Psoas muscle (tissue), 8 donors: ENCODE data around the gene RPL29. TPM values are rescaled to one million over a fixed set of nuclear protein-coding genes. Genes with fewer than 3 reads are reported as not detected.

Source experiments
- ATAC-seq, 4 donors: fragments of 200-7000 bp; cut with Tn5 transposase; one replicate each; pipeline ENCODE4 v1.9.1; 2020; ENCODE audit warnings: moderate library complexity in 3 of 4, mild to moderate bottlenecking in 2 of 4
- DNase-seq, 2 donors: peaks; one replicate each; pipeline ENCODE4 v3.0.0-alpha.2; 2020
- H3K27ac ChIP-seq: fragments of 200-600 bp; one replicate; pipeline ENCODE4 v1.8.0; 2022
- H3K27me3 ChIP-seq, 3 donors: fragments of 200-600 bp in 1 of 3; one replicate each; pipeline versions ENCODE4 v1.6.1 to v1.8.0; 2013 to 2022; ENCODE audit warnings: low read length in 2 of 3, mild to moderate bottlenecking in 2 of 3, moderate library complexity in 1 of 3; ENCODE audit not compliant: insufficient read depth in 3 of 3
- H3K36me3 ChIP-seq, 2 donors: fragments of 200-600 bp in 1 of 2; one replicate each; pipeline versions ENCODE4 v1.6.1 to v1.8.0; 2013 to 2022; ENCODE audit warnings: low read depth in 1 of 2, mild to moderate bottlenecking in 1 of 2, moderate library complexity in 1 of 2; ENCODE audit not compliant: insufficient read depth in 1 of 2
- H3K4me1 ChIP-seq: fragments of 200-600 bp; one replicate; pipeline ENCODE4 v1.8.0; 2022
- H3K4me3 ChIP-seq: fragments of 200-600 bp; one replicate; pipeline ENCODE4 v1.8.0; 2022; ENCODE audit warnings: mild to moderate bottlenecking
- H3K9me3 ChIP-seq: fragments of 200-600 bp; one replicate; pipeline ENCODE4 v1.8.0; 2022
- WGBS, 3 donors: extraction: QIAGEN DNeasy Blood & Tissue Kit; methylation state at CpG; one replicate each; pipeline versions ENCODE4 v1.1.6 to v1.1.7; 2013; 5-methylcytosine and 5-hydroxymethylcytosine counted together
- intact Hi-C, 2 donors: fragments of 100-400 bp; cut with DNase I; formaldehyde crosslinking; loops; one replicate each; pipeline versions ENCODE4 v1.11.0 to v1.14.2; 2022
- polyA plus RNA-seq, 3 donors: library from polyadenylated mRNA; stranded (reverse); fragments of 200-250 nt; gene quantifications; one replicate each; pipeline ENCODE4 v1.2.3, GENCODE V29; 2013
- total RNA-seq, 4 donors: library from RNA; stranded (reverse); fragmentation: NEBNext Ultra II Directional in 2 of 4; extraction: Animal tissue kit (Norgen Biotek cat#: 25700) in 2 of 4; gene quantifications; one replicate each; pipeline versions ENCODE4 v1.2.1 to v1.2.4, GENCODE V29; 2021 to 2023
- TF ChIP-seq, protein P1 (sequence below): fragments of 200-600 bp; IDR thresholded peaks from one replicate; pipeline ENCODE4 v1.8.0; 2022; ENCODE audit warnings: antibody characterized with exemption
- donor health status: healthy with polysubstance abuse.
- donor health status: DM: no; HTN: no; CAD: no; lungs with moderate emphysema.
- donor health status: Bipolar disorder and iron deficiency.
- donor health status: healthy.
- donor health status: DM: yes; HTN: yes; CAD: no.
- donor health status: DM: no; HTN: no; CAD: no.
- donor health status: DM: no; HTN: no; CAD: no.
- donor health status: DM: yes; HTN: yes; CAD: no.

Gene RPL29
- total and polyA plus RNA-seq, 7 donors: 1,113 to 2,767 (median 1,294) TPM

DNA sequence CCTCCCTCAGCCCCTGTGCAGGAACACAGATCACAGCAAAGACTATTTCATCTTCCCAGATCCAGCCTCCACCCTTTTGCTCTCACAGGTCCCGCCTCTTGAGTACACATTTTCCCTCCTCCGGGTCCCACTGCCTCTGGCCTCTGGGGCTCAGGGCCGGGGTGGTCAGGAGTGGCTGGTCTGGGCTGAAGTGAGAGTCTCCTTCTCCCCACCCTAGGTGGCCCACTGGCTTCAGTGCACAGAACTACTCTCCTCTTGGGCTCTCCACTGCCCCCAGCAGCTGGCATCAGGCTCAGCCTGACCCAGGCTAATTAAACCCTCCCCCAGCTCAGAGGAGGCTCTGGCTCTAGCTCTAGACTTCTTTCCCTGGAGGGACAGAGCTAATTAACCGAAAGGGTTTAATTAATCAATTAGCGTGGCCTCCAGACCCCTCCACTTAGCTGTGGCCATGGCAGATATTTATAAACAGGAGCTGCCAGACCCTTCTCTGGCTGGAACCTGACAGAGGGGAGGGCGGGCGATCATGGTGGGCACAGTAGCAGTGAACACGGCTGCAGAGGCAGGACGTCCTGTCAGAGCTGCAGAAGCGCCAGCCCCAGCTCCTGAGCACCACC is 45.5 kb upstream of the RPL29 start:
- no peaks in the 10 kb centered on the region for H3K36me3 ChIP-seq
- DNase-seq: no peak
- H3K9me3 ChIP-seq: no peaks in the 10 kb centered on the region
- no peaks in the 10 kb centered on the region for H3K27me3 ChIP-seq
- intact Hi-C loops: no loop called here
- H3K4me3 ChIP-seq: no peak overlapping the region
- no peak overlapping the region for H3K27ac ChIP-seq
- peak; percentile 31 to 61 (median 52) for ATAC-seq
- 72 to 80% (median 74%) methylated on average over 10 of the region's 10 CpGs for WGBS, 3 donors
- peaks cover 19% of the 10 kb centered on the region for H3K4me1 ChIP-seq
- TF ChIP-seq, protein P1, sequence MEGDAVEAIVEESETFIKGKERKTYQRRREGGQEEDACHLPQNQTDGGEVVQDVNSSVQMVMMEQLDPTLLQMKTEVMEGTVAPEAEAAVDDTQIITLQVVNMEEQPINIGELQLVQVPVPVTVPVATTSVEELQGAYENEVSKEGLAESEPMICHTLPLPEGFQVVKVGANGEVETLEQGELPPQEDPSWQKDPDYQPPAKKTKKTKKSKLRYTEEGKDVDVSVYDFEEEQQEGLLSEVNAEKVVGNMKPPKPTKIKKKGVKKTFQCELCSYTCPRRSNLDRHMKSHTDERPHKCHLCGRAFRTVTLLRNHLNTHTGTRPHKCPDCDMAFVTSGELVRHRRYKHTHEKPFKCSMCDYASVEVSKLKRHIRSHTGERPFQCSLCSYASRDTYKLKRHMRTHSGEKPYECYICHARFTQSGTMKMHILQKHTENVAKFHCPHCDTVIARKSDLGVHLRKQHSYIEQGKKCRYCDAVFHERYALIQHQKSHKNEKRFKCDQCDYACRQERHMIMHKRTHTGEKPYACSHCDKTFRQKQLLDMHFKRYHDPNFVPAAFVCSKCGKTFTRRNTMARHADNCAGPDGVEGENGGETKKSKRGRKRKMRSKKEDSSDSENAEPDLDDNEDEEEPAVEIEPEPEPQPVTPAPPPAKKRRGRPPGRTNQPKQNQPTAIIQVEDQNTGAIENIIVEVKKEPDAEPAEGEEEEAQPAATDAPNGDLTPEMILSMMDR: no peak

DNA sequence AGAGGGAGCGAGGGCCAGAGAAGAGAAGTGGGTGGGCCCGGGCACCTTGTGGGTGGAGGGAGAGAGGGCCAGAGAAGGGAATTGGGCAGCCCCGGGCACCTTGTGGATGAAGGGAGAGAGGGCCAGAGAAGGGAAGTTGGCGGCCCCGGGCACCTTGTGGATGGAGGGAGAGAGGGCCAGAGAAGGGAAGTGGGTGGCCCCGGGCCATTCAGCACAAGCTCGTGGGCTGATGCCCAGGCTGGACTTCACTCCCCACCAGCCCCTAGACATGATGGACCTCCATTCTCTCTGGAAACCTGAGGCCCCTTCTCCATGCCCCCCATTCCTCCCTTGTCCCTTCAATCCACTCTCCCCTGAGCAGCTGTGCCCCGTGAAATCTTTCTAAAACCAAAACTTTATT is 44.9 kb upstream of the RPL29 start:
- Histone ChIP-seq H3K4me3 (no peak overlapping the region), H3K4me1 (peaks cover 16% of the 10 kb centered on the region), H3K27ac (no peak overlapping the region), H3K27me3 (no peaks in the 10 kb centered on the region), H3K36me3 (no peaks in the 10 kb centered on the region), H3K9me3 (no peaks in the 10 kb centered on the region)
- DNase-seq: no peak
- TF ChIP-seq, protein P1: no peak
- ATAC-seq: peak in 2 of 4 donors; percentile 1 to 6
- intact Hi-C loops: no loop called here
- WGBS, 3 donors: 56 to 67% (median 59%) methylated on average over 3 to 8 of the region's 8 CpGs

DNA sequence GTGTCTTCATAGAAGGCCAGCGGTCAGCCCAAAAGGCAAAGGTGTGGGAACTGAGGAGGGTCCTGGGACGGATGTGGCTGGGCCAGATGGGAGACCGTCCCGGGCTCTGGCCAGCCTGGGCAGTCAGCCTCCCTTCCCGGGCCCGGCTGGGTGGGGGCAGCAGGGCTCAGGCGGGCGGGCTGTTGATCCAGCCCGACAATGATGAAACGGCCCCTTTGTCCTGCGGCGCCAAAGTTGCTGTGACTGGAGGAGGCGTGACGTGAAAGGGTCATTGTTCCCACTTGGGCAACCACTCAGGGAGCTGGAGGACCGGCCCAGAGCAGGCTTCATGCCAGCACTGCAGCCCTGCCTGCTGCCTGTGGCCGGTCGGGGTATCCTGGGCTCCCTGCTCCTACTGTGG is 44.2 kb upstream of the RPL29 start:
- H3K4me1 ChIP-seq: peaks cover 16% of the 10 kb centered on the region
- peak; percentile 64 to 86 for DNase-seq
- peak; percentile 68 to 79 (median 74) for ATAC-seq
- TF ChIP-seq, protein P1: no peak
- no peaks in the 10 kb centered on the region for H3K27me3 ChIP-seq
- peak overlapping the region; percentile 48 for H3K27ac ChIP-seq
- H3K36me3 ChIP-seq: no peaks in the 10 kb centered on the region
- intact Hi-C loops: no loop called here
- no peak overlapping the region for H3K4me3 ChIP-seq
- WGBS, 3 donors: 17 to 38% (median 31%) methylated on average over 17 of the region's 17 CpGs
- H3K9me3 ChIP-seq: no peaks in the 10 kb centered on the region

DNA sequence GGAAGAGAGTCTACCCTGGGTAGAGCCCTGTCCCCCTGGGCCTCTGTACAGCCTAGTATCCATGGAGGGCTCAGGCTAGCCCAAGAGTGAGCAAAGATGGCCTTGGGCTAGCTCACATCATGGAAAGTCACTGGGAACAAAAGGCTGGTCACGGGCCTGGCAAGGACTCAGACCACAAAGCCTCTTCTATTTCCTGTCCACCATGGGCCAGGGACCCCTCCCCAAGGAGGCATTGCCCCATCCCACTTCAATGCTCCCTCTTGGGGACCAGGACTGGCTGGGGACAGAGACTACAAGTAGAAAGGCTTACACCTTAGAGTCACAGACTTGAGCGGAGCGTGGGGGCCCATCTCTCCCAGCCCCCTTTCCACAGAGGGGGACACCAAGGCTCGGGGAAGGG is 43.7 kb upstream of the RPL29 start:
- 80 to 86% (median 84%) methylated on average over 4 of the region's 4 CpGs for WGBS, 3 donors
- DNase-seq (no peak), ATAC-seq (peak in 1 of 4 donors; percentile 2)
- Histone ChIP-seq H3K36me3 (no peaks in the 10 kb centered on the region), H3K27me3 (no peaks in the 10 kb centered on the region), H3K27ac (peak overlapping the region; percentile 48), H3K4me1 (peaks cover 16% of the 10 kb centered on the region), H3K4me3 (no peak overlapping the region), H3K9me3 (no peaks in the 10 kb centered on the region)
- TF ChIP-seq, protein P1: no peak
- intact Hi-C loops: no loop called here

DNA sequence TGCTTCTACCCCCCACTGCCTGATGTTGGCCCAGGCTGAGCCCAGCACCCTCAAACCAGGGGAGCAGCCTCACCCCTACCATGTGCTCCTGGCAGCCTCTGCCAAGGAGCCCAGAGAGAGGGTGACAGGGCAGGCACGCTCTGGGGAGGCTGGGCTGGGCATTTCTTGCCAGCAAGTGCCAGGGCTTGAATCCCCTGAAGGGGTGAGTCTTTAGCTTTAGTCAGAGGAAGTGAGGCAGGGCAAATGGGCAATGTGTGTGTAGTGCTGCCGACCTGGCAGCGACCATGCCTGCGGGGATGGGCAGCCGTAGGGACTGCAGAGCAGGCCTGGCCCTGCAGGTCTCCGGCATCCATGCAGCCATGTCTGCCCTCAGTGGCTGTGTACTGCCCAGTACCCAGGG is 42.5 kb upstream of the RPL29 start:
- intact Hi-C loops: no loop called here
- Histone ChIP-seq H3K36me3 (no peaks in the 10 kb centered on the region), H3K27ac (no peak overlapping the region), H3K9me3 (no peaks in the 10 kb centered on the region), H3K4me3 (no peak overlapping the region), H3K4me1 (peaks cover 18% of the 10 kb centered on the region), H3K27me3 (no peaks in the 10 kb centered on the region)
- WGBS, 3 donors: 75 to 88% (median 87%) methylated on average over 6 of the region's 6 CpGs
- DNase-seq: no peak
- no peak for ATAC-seq
- TF ChIP-seq, protein P1: no peak
